ENCODE measurements around the gene TENM4.

The TENM4 gene

GRCh38 chr11:79046366-79046765, 394.5 kb downstream of the TENM4 start:
- H3K4me3 ChIP-seq (ENCODE audit: low read depth, low read length) = no peak overlapping the region
- TF ChIP-seq CTCF (IDR thresholded peaks at IDR 0.05; ENCODE audit: borderline replicate concordance, insufficient read depth, low read depth, low read length) = no peak

GRCh38 chr11:79045800-79046304, 395.0 kb downstream of the TENM4 start:
- H3K4me3 ChIP-seq (ENCODE audit: low read depth, low read length) = no peak overlapping the region
- TF ChIP-seq CTCF (IDR thresholded peaks at IDR 0.05; ENCODE audit: borderline replicate concordance, insufficient read depth, low read depth, low read length) = no peak

GRCh38 chr11:79045018-79045799, 395.6 kb downstream of the TENM4 start:
- TF ChIP-seq CTCF (IDR thresholded peaks at IDR 0.05; ENCODE audit: borderline replicate concordance, insufficient read depth, low read depth, low read length) = no peak
- H3K4me3 ChIP-seq (ENCODE audit: low read depth, low read length) = no peak overlapping the region

- H3K4me3 ChIP-seq (ENCODE audit: low read depth, low read length) = no peak overlapping the region
- no peak for TF ChIP-seq CTCF (IDR thresholded peaks at IDR 0.05; ENCODE audit: borderline replicate concordance, insufficient read depth, low read depth, low read length)
Measured at GRCh38 chr11:79044201-79044600, 396.6 kb downstream of the TENM4 start.

- TF ChIP-seq CTCF (IDR thresholded peaks at IDR 0.05; ENCODE audit: borderline replicate concordance, insufficient read depth, low read depth, low read length) = no peak
- no peak overlapping the region for H3K4me3 ChIP-seq (ENCODE audit: low read depth, low read length)
Measured at GRCh38 chr11:79043726-79044125, 397.1 kb downstream of the TENM4 start.

GRCh38 chr11:79042824-79043223, 398.0 kb downstream of the TENM4 start:
- no peak for TF ChIP-seq CTCF (IDR thresholded peaks at IDR 0.05; ENCODE audit: borderline replicate concordance, insufficient read depth, low read depth, low read length)
- H3K4me3 ChIP-seq (ENCODE audit: low read depth, low read length) = no peak overlapping the region

GRCh38 chr11:79040348-79040747, 400.5 kb downstream of the TENM4 start:
- TF ChIP-seq CTCF (IDR thresholded peaks at IDR 0.05; ENCODE audit: borderline replicate concordance, insufficient read depth, low read depth, low read length) = no peak
- no peak overlapping the region for H3K4me3 ChIP-seq (ENCODE audit: low read depth, low read length)

Measured in GM12875 (cell line).